ENCODE measurements around the gene PFKFB4.

PFKFB4 gene

DNA sequence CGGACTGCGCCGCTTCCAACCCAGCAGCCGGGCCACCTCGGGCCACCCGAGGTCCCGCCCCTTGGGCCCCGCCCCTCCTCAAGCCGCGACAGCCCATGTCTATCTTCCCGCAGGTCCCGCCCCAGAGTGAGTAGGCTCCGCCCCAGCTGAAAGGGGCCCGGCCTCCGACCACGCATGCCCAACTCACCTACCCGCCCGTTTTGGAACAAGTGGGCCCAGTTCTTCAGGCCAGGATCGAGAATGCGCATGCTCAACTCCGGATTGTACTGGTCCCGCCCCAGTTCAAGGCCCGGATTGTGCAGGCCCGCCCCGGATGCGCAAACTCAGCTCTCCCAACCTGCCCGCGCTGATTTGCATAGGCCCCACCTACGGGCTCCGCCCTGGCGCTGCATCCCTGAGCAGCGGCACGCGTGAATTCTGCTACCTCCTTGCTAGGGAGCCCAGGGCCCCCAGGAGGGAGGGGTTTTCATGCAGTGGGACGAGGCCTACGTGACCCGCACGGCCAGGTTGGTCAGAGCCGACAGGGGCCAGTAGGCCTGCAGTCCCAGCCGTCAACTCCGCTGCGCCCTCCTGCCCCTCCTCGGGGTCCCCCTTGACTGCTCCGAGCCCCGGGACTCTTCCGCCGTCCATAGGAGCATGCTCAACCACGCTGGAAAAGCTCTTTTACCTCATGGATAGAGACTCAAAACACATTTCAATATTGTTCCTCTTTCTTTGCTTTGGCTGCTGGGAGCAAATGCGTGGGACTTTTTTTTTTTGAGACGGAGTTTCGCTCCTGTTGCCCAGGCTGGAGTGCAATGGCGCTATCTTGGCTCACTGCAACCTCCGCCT, at the start of gene PFKFB4:
Gene PFKFB4 (minus strand): TSS at position 8 of the 831 bp plus-strand sequence. CDS start 26 bp downstream, outside the sequence.
- Histone ChIP-seq H3K27me3 (peaks cover 5% of the 10 kb centered on the region), H3K4me3 (ENCODE audit: low read depth in 1 of 2, low read length in 1 of 2) (peak within 1 kb of the TSS; percentile 67 to 94), H3K4me1 (ENCODE audit: control insufficient read depth in 1 of 2, insufficient read depth in 1 of 2, low read depth in 1 of 2, low read length in 1 of 2) (peaks cover 85 to 86% of the 10 kb centered on the region in 2 experiments), H3K36me3 (peaks cover 6% of the 10 kb centered on the region), H3K27ac (peak within 1 kb of the TSS; percentile 92), H3K9me3 (no peaks in the 10 kb centered on the region)
- TF ChIP-seq, protein P1, sequence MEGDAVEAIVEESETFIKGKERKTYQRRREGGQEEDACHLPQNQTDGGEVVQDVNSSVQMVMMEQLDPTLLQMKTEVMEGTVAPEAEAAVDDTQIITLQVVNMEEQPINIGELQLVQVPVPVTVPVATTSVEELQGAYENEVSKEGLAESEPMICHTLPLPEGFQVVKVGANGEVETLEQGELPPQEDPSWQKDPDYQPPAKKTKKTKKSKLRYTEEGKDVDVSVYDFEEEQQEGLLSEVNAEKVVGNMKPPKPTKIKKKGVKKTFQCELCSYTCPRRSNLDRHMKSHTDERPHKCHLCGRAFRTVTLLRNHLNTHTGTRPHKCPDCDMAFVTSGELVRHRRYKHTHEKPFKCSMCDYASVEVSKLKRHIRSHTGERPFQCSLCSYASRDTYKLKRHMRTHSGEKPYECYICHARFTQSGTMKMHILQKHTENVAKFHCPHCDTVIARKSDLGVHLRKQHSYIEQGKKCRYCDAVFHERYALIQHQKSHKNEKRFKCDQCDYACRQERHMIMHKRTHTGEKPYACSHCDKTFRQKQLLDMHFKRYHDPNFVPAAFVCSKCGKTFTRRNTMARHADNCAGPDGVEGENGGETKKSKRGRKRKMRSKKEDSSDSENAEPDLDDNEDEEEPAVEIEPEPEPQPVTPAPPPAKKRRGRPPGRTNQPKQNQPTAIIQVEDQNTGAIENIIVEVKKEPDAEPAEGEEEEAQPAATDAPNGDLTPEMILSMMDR (IDR thresholded peaks at IDR 0.05) = peak; percentile 37

DNA sequence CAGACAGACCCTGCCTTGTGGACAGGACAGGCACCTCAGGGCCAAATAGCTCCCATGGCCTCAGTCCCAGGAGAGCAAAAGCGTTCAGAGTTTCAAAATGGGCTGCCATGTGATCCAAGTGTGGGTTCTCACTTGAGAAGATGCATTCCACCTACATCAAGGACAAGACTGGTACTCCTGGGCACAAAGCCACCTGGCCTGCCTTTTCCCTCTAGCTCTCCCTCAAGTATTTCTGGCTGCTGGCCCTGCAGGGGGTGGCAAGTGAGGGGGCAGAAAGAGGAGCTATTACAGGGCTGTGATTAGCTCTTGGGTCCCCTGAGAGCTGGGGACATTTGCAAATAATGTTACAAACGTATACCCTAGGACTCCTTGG, 45.0 kb upstream of the PFKFB4 start:
- no peak overlapping the region for H3K4me3 ChIP-seq (ENCODE audit: low read depth in 1 of 2, low read length in 1 of 2)
- peaks cover 2% of the 10 kb centered on the region for H3K27me3 ChIP-seq
- H3K36me3 ChIP-seq = peaks cover 98% of the 10 kb centered on the region
- TF ChIP-seq, protein P1 (IDR thresholded peaks at IDR 0.05) = no peak
- H3K9me3 ChIP-seq = no peaks in the 10 kb centered on the region
- H3K27ac ChIP-seq = no peak overlapping the region
- H3K4me1 ChIP-seq (ENCODE audit: control insufficient read depth in 1 of 2, insufficient read depth in 1 of 2, low read depth in 1 of 2, low read length in 1 of 2) = no peaks in the 10 kb centered on the region

DNA sequence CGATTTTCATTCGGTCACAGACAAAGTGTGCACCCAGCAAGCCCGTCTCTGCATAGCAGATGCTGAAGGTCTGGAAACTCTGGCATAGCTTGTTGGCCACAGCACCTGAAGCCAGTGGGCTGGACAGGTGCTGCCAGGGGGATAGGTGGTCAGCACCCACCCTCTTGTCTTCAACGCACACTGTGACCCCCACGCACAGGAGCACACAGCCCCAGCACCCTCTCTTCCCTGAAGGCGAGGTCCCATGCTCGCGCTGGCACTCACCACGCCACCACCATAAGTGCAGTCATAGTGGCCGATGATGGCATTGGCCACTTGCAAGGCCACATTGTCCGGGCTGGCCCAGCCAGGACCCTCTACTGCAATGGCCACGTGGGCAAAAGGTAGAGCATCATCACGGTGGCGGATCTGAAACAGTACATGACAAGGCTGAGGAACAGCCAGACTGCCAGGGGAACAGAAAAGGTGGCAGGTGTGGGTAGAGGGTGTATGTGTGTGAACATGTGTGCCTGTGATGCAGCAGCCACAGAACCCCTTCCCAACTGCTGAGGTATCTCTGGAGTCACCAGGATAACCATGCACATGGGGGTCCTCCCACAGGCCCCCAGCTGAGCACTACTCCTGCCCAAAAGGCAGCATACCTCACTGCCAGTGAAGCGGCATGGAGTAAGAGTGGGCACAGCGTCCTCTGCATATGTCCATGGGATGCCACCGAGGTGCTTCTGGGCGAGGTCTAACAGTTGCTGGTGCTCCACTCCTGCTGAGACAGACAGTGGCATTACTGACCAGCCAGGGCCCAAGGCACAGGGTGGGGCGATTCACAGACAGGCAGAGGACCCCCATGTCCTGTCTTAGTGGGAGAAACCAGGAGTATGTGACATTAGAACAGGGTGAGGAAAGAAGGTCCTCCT, 44.4 kb upstream of the PFKFB4 start:
- no peaks in the 10 kb centered on the region for H3K9me3 ChIP-seq
- peaks cover 8% of the 10 kb centered on the region for H3K27me3 ChIP-seq
- H3K27ac ChIP-seq = no peak overlapping the region
- peaks cover 95% of the 10 kb centered on the region for H3K36me3 ChIP-seq
- no peaks in the 10 kb centered on the region for H3K4me1 ChIP-seq (ENCODE audit: control insufficient read depth in 1 of 2, insufficient read depth in 1 of 2, low read depth in 1 of 2, low read length in 1 of 2)
- no peak overlapping the region for H3K4me3 ChIP-seq (ENCODE audit: low read depth in 1 of 2, low read length in 1 of 2)
- TF ChIP-seq, protein P1 (IDR thresholded peaks at IDR 0.05) = no peak

- Histone ChIP-seq H3K36me3 (peaks cover 82% of the 10 kb centered on the region), H3K27me3 (peaks cover 21% of the 10 kb centered on the region), H3K4me3 (ENCODE audit: low read depth in 1 of 2, low read length in 1 of 2) (no peak overlapping the region), H3K4me1 (ENCODE audit: control insufficient read depth in 1 of 2, insufficient read depth in 1 of 2, low read depth in 1 of 2, low read length in 1 of 2) (no peaks in the 10 kb centered on the region), H3K27ac (no peak overlapping the region), H3K9me3 (no peaks in the 10 kb centered on the region)
- TF ChIP-seq, protein P1 (IDR thresholded peaks at IDR 0.05) = no peak
These were observed 43.1 kb upstream of the PFKFB4 start for GRCh38 chr3:48599509-48600285.

DNA sequence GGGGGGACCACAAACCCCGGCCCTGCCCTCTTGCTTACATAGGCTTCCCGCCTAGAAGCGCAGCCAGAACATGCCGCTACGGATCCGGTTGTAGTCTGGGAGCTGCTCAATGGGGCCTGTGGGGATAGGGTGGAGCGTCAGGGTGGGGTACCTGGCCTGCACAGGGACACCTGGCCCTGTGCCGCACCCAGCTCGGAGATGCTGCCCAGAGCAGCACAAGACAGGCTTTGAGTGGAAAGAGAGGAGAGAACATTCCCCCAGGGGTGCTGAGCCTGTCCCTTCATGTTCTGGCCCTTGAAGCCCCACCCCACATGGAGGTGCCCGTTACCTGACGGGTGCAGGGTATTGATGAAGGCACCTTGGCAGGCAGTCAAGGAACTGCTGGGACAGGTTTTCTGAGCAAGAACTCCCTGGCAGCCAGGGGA, 42.5 kb upstream of the PFKFB4 start:
- peaks cover 76% of the 10 kb centered on the region for H3K36me3 ChIP-seq
- no peak overlapping the region for H3K27ac ChIP-seq
- peaks cover 27% of the 10 kb centered on the region for H3K27me3 ChIP-seq
- no peaks in the 10 kb centered on the region for H3K4me1 ChIP-seq (ENCODE audit: control insufficient read depth in 1 of 2, insufficient read depth in 1 of 2, low read depth in 1 of 2, low read length in 1 of 2)
- TF ChIP-seq, protein P1 (IDR thresholded peaks at IDR 0.05) = no peak
- no peaks in the 10 kb centered on the region for H3K9me3 ChIP-seq
- H3K4me3 ChIP-seq (ENCODE audit: low read depth in 1 of 2, low read length in 1 of 2) = no peak overlapping the region

Measured in neutrophil (primary cell).